Tibial nerve (tissue), 4 donors: ENCODE results near the gene GPR35.

Experiments
- EP300 ChIP-seq, 2 donors: sonication (generic); formaldehyde crosslinking; IDR thresholded peaks; one replicate each; pipeline ENCODE4 v1.6.1; 2017; ENCODE audit warnings: antibody characterized with exemption in 2 of 2, mild to moderate bottlenecking in 1 of 2
- POLR2A ChIP-seq, 2 donors: fragments of 450-650 bp; IDR thresholded peaks; one replicate each; pipeline ENCODE4 v1.6.1; 2017; ENCODE audit warnings: antibody characterized with exemption in 2 of 2, mild to moderate bottlenecking in 2 of 2, moderate library complexity in 2 of 2
- TF ChIP-seq, protein P1 (sequence below), 5 experiments: fragments of 200-600 bp in 3 of 5; fragments of 450-650 bp in 2 of 5; sonication (generic) in 3 of 5; IDR thresholded peaks; one replicate each; pipeline ENCODE4 v1.5.1; 2016 to 2019; ENCODE audit warnings: antibody characterized with exemption in 5 of 5, mild to moderate bottlenecking in 3 of 5, moderate library complexity in 2 of 5

DNA sequence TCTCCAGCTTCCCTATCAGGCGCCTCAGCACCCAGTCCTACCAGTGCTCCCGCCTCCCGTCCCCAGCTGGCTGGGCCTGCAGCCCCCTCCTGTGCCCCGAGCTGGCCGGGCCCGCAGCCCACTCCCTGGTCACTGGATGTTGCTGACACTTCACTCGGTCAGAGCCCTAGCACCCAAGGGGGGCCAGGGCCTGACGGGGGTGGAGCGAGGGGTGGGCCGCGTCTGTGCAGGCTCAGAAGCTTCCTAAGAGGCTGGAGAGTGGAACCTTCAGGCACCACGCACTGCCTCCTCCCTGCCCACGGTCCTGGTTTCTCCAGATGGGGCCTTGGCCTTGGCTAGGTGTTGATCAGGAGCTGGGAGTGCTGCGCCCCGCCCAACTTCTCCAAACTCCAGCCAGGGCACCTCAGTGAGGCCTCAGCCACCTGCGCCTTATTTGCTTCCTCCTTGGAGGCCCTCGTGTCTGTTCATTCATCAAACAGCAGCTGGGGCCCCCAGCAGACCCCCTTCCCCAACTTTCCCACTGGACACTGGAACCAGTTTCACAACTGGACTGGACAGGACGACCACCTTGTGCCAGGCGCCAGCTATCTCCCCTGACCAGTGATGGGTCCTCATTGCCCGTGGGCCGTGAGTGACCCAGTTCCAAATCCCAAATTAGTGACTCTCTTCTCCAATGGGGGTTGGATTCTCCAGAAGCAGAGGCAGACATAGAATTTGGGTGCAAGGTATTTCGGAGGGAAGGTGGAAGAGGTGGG lies 22.0 kb upstream of the GPR35 start:
- TF ChIP-seq, protein P1, sequence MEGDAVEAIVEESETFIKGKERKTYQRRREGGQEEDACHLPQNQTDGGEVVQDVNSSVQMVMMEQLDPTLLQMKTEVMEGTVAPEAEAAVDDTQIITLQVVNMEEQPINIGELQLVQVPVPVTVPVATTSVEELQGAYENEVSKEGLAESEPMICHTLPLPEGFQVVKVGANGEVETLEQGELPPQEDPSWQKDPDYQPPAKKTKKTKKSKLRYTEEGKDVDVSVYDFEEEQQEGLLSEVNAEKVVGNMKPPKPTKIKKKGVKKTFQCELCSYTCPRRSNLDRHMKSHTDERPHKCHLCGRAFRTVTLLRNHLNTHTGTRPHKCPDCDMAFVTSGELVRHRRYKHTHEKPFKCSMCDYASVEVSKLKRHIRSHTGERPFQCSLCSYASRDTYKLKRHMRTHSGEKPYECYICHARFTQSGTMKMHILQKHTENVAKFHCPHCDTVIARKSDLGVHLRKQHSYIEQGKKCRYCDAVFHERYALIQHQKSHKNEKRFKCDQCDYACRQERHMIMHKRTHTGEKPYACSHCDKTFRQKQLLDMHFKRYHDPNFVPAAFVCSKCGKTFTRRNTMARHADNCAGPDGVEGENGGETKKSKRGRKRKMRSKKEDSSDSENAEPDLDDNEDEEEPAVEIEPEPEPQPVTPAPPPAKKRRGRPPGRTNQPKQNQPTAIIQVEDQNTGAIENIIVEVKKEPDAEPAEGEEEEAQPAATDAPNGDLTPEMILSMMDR (IDR thresholded peaks at IDR 0.05) = no peak
- no peak for TF ChIP-seq EP300 (IDR thresholded peaks at IDR 0.05)
- TF ChIP-seq POLR2A (IDR thresholded peaks at IDR 0.05) = no peak
